SHP77 treated with DMSO at 0.1 percent for 48 hours (cell line): ENCODE results near the gene C6orf136.

Experiments used
- DNase-seq: peaks from one replicate; lab custom pipeline; 2025; lab: John Stamatoyannopoulos, UW

C6orf136 gene

GRCh38 chr6:30686908-30687658 lies 40.1 kb downstream of the C6orf136 start:
- DNase-seq: peak; percentile 34

GRCh38 chr6:30687659-30688431 lies 40.9 kb downstream of the C6orf136 start:
- DNase-seq: no peak

- DNase-seq: no peak
Measured at GRCh38 chr6:30688569-30688968, 41.6 kb downstream of the C6orf136 start.

- no peak for DNase-seq
Measured at GRCh38 chr6:30689022-30689865, 42.3 kb downstream of the C6orf136 start.

GRCh38 chr6:30689985-30690384 lies 43.1 kb downstream of the C6orf136 start:
- DNase-seq: no peak

- peak; percentile 88 for DNase-seq
Measured at GRCh38 chr6:30690403-30691207, 43.7 kb downstream of the C6orf136 start, which contains the start of gene NRM. TSS of gene NRM (minus strand) at chr6:30690984. CDS start at chr6:30690974, 10 bp downstream.

- DNase-seq: no peak
Measured at GRCh38 chr6:30691208-30691847, 44.4 kb downstream of the C6orf136 start.

- DNase-seq: no peak
Measured at GRCh38 chr6:30696432-30696831, 49.5 kb downstream of the C6orf136 start.

- no peak for DNase-seq
Measured at GRCh38 chr6:30700340-30700739, 53.4 kb downstream of the C6orf136 start.
